ENCODE measurements around the gene NAALADL2.

GRCh38 chr3:175088766-175089380, 229.7 kb downstream of the NAALADL2 start:
- TF ChIP-seq, protein P1, sequence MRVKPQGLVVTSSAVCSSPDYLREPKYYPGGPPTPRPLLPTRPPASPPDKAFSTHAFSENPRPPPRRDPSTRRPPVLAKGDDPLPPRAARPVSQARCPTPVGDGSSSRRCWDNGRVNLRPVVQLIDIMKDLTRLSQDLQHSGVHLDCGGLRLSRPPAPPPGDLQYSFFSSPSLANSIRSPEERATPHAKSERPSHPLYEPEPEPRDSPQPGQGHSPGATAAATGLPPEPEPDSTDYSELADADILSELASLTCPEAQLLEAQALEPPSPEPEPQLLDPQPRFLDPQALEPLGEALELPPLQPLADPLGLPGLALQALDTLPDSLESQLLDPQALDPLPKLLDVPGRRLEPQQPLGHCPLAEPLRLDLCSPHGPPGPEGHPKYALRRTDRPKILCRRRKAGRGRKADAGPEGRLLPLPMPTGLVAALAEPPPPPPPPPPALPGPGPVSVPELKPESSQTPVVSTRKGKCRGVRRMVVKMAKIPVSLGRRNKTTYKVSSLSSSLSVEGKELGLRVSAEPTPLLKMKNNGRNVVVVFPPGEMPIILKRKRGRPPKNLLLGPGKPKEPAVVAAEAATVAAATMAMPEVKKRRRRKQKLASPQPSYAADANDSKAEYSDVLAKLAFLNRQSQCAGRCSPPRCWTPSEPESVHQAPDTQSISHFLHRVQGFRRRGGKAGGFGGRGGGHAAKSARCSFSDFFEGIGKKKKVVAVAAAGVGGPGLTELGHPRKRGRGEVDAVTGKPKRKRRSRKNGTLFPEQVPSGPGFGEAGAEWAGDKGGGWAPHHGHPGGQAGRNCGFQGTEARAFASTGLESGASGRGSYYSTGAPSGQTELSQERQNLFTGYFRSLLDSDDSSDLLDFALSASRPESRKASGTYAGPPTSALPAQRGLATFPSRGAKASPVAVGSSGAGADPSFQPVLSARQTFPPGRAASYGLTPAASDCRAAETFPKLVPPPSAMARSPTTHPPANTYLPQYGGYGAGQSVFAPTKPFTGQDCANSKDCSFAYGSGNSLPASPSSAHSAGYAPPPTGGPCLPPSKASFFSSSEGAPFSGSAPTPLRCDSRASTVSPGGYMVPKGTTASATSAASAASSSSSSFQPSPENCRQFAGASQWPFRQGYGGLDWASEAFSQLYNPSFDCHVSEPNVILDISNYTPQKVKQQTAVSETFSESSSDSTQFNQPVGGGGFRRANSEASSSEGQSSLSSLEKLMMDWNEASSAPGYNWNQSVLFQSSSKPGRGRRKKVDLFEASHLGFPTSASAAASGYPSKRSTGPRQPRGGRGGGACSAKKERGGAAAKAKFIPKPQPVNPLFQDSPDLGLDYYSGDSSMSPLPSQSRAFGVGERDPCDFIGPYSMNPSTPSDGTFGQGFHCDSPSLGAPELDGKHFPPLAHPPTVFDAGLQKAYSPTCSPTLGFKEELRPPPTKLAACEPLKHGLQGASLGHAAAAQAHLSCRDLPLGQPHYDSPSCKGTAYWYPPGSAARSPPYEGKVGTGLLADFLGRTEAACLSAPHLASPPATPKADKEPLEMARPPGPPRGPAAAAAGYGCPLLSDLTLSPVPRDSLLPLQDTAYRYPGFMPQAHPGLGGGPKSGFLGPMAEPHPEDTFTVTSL (CRISPR knock-in tag; IDR thresholded peaks at IDR 0.05; ENCODE audit: borderline replicate concordance): no peak
- TF ChIP-seq ZNF639 (CRISPR knock-in tag; conservative IDR thresholded peaks at IDR 0.05): no peak
